Activated naive CD8-positive, alpha-beta T cell treated with anti-CD3 and anti-CD28 coated beads, Interleukin-2, amount 50 U/mL, for 16 hours (primary cell): Measurements from ENCODE around the gene BLVRB.
"Not testable (repeated sequence)": the region's sequence is repeated elsewhere in the genome, so short reads cannot be mapped to it uniquely, and the experiment has no call there.

Experiments used
- DNase-seq: peaks from one replicate; pipeline ENCODE4 v3.0.0-alpha.2; 2020; ENCODE audit warnings: low read depth, low spot score

Gene BLVRB

GRCh38 chr19:40465557-40466218 is at the start of gene BLVRB:
Gene BLVRB, minus strand, starts transcription at chr19:40465745. Its CDS starts 57 bp downstream, at chr19:40465688.
- peak; percentile 99 for DNase-seq

GRCh38 chr19:40513741-40514315 is 48.3 kb upstream of the BLVRB start:
- DNase-seq: no peak

- no peak for DNase-seq
Measured at GRCh38 chr19:40513345-40513678, 47.8 kb upstream of the BLVRB start.

DNA sequence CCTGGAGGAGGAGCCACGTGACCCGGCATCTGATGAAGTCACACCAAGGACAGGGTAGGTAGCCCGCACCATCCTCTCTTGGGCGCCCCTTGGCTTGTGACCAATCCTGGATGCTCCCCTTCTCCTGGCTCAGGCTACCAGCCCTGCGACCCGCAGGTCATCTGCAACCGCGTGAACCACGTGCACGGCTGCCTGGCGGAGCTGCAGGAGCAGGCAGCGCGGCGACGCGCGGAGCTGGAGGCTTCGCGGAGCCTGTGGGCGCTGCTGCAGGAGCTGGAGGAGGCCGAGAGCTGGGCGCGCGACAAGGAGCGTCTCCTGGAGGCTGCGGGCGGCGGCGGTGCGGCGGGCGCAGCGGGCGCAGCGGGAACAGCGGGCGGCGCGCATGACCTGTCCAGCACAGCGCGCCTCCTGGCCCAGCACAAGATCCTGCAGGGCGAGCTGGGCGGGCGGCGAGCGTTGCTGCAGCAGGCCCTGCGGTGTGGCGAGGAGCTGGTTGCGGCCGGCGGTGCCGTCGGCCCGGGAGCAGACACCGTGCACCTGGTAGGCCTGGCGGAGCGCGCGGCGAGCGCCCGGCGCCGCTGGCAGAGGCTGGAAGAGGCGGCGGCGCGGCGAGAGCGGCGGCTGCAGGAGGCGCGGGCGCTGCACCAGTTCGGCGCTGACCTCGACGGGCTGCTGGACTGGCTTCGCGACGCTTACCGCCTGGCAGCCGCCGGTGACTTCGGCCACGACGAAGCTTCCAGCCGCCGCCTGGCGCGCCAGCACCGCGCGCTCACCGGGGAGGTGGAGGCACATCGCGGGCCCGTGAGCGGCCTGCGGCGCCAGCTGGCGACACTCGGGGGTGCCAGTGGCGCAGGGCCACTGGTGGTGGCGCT is 47.2 kb upstream of the BLVRB start:
- DNase-seq: no peak

GRCh38 chr19:40512110-40512472 is 46.5 kb upstream of the BLVRB start:
- DNase-seq: no peak

- DNase-seq: no peak
Measured at GRCh38 chr19:40511487-40511886, 45.9 kb upstream of the BLVRB start.

DNA sequence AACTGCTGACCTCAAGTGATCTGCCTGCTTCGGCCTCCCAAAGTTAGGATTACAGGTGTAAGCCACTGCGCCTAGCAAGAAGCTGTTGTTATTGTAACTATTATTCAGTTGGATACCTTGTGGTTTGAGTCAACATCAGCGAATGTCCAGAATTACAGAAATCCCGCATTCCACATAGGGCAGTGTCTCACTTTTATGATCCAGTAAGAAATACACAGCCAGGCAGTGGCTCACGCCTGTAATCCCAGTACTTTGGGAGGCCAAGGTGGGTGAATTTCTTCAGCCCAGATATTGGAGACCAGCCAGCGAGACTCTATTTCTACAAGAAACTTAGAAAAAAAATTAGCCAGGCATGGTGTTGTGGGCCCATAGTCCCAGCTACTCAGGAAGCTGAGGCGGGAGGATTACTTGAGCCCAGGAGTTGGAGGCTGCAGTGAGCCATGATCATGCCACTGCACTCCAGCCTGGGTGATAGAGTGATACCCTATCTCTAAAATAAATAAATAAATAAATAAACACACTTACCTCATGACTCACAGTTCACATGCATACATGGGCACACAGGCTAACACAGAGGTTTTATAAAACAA is 45.1 kb upstream of the BLVRB start:
- no peak for DNase-seq

GRCh38 chr19:40508739-40509260 is 43.3 kb upstream of the BLVRB start:
- no peak for DNase-seq

GRCh38 chr19:40507892-40508291 is 42.3 kb upstream of the BLVRB start:
- no peak for DNase-seq

GRCh38 chr19:40506099-40506498 is 40.6 kb upstream of the BLVRB start:
- DNase-seq: no peak

DNA sequence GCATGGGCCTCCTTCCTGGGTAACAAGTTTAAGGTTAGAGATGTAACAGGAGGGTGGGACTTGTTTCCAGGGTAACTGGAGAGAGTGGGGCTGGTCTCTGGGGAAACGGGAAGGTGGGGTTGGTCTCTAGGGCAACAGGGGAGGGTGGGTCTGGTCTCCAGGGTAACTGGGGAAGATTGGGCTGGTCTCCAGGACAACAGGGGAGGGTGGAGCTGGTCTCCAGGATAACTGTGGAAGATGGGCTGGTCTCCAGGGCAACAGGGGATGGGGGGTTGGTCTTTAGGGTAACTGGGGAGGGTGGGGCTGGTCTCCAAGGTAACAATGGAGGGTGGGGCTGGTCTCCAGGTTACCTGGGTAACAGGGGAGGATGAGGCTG is 37.8 kb upstream of the BLVRB start:
- no peak for DNase-seq

DNA sequence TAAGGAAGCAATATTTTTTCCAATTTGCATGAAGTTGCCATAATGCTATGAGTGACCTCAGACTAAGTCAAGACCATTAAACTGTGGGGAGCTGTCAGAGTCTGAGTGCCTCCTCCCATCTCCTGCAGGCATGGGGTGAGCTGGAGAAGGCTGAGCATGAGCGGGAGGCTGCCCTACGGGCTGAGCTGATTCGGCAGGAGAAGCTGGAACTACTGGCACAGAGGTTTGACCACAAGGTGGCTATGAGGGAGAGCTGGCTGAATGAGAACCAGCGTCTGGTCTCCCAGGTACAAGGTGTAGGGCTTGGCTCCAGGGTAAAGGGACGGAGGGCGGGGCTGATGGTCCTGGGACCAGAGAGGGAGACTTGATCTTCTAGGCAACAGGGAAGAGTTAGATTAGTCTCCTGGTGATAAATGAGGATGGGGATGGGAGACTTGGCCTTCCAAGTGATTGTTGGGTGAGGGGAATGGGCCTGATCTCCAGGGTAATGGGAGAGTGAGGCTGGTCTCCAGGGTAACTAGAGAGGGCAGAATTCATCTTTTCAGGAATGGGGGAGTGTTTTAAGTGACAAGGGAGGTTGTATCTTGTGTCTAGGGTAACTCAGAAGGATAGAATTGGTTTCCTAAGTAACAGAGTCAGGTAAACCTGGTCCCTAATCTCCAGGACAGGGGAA is 37.2 kb upstream of the BLVRB start:
- no peak for DNase-seq

DNA sequence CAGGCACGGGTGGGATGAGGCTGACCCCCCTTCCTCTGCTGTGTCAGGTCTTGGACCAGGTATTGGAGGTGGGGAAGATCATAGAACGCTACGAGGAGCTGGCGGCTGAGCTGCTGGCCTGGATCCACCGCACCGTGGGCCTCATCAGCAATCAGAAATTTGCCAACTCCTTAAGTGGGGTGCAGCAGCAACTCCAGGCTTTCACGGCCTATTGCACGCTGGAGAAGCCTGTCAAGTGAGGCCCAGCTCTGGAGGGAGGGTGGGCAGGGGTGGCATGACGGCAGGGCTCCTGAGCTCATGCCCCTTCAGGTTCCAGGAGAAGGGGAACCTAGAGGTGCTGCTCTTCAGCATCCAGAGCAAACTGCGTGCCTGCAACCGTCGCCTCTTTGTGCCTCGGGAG is 36.5 kb upstream of the BLVRB start:
- DNase-seq: no peak

- DNase-seq: no peak
Measured at GRCh38 chr19:40501599-40501998, 36.1 kb upstream of the BLVRB start.

DNA sequence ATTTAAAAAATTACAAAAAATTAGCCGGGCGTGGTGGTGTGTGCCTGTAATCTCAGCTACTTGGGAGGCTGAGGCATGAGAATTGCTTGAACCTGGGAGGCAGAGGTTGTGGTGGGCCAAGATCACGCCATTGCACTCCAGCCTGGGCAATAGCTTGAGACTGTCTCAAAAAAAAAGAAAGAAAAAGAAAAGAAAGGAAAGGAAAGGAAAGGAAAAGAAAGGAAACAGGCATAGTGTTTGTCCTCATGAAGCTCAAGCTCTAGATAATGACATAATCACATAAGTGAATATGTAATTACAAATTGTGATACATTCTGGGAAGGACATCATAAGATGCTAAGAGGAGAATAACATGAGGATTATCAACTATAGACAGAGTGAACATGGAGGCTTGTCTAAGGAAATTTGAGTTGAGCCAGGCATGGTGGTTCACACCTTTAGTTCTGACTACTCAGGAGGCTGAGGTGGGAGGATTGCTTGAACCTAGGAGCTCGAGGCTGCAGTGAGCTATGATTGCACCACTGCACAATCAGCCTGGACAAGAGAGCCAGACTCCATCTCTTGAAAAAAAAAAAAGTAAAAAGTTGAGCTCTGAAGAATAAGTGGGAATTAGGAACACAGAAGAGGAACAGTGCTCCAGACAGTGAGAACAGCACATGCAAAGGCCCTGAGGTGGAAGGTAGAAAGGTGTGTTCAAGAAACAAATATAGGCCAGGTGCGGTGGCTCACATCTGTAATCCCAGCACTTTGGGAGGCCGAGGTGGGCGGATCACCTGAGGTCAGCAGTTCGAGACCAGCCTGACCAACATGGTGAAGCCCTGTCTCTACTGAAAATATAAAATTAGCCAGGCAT is 35.4 kb upstream of the BLVRB start:
- DNase-seq: not testable (repeated sequence)

DNA sequence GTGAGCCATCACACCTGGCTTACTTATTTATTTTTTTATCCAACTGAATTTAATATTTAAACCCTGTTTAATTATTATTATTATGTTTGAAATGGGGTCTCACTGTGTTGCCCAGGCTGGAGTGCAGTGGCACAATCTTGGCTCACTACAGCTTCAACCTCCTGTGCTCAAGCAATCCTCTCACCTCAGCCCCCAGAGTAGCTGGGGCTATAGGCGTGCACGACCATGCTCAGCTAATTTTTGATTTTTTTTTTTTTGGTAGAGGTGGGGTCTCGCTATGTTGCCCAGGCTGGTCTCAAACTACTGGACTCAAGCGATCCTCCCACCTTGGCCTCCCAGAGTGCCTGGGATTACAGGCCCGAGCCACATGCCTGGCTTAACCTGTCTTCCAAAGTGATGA is 33.8 kb upstream of the BLVRB start:
- no peak for DNase-seq

DNA sequence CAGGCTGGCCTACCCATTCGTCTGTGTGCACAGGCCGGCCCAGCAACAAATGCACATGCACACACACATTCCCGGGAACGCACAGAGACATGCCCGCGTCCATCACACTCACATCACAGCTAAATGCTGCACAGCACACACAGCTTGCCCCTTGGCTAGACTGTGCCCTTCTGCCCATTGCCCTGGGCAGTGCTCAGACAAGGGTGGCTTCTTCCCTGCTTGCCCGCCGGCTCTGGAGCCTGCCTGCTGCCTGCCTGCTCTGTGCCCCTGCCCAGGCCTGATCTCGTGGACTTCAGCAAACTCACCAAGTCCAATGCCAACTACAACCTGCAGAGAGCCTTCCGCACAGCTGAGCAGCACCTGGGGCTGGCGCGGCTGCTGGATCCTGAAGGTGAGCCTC is 31.7 kb upstream of the BLVRB start:
- no peak for DNase-seq

- DNase-seq: no peak
Measured at GRCh38 chr19:40494191-40494838, 28.8 kb upstream of the BLVRB start.

DNA sequence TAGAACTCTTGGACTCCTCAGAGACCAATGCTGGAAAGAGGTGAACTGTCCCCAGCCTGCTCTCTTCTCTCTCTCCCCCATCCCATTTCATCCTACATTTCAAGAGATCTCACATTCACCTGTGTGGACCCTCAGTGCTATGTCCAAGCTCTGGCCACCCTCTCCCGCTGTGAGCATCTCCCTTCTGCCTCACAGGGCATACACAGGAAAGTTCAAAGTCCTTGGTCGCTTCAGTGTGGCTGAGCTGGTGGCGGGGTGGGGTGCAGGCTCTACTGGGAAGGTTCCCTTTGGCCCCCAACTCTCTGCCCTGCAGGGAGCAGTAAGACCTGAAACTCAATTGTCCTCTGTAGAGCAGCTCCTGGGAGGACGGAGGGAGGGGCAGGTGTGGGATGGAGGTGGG is 28.2 kb upstream of the BLVRB start:
- no peak for DNase-seq

- no peak for DNase-seq
Measured at GRCh38 chr19:40492274-40492673, 26.7 kb upstream of the BLVRB start.
